Epidermal melanocyte (primary cell): Measurements from ENCODE around the gene SRGAP1.
"Not testable (repeated sequence)": the region's sequence is repeated elsewhere in the genome, so short reads cannot be mapped to it uniquely, and the experiment has no call there.

Source experiments
- DNase-seq: peaks from one replicate; pipeline ENCODE4 v3.0.0; 2011; ENCODE audit warnings: low spot score; ENCODE audit not compliant: insufficient read length

SRGAP1 gene

GRCh38 chr12:64006211-64006825 is 161.8 kb downstream of the SRGAP1 start:
- no peak for DNase-seq

GRCh38 chr12:64007853-64008252 is 163.4 kb downstream of the SRGAP1 start:
- DNase-seq = no peak

DNA sequence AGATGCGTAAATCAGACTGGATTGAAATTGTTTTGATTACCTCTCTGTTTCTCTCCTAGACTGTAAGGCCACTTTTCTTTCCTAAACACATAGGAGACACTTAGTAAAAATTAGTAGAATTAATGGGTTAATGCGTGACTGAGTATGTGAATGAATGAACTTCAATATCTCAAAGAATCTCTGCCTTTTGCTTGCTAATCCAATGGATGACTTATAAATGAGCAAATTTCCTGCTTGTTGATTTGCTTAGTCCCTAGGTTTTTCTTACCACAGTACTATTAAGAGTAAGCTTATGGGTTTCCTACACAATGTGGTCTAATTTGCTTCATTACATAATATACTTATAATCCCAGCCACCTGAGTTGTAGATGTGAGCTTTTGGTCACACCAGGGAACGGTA is 164.1 kb downstream of the SRGAP1 start:
- DNase-seq = no peak

DNA sequence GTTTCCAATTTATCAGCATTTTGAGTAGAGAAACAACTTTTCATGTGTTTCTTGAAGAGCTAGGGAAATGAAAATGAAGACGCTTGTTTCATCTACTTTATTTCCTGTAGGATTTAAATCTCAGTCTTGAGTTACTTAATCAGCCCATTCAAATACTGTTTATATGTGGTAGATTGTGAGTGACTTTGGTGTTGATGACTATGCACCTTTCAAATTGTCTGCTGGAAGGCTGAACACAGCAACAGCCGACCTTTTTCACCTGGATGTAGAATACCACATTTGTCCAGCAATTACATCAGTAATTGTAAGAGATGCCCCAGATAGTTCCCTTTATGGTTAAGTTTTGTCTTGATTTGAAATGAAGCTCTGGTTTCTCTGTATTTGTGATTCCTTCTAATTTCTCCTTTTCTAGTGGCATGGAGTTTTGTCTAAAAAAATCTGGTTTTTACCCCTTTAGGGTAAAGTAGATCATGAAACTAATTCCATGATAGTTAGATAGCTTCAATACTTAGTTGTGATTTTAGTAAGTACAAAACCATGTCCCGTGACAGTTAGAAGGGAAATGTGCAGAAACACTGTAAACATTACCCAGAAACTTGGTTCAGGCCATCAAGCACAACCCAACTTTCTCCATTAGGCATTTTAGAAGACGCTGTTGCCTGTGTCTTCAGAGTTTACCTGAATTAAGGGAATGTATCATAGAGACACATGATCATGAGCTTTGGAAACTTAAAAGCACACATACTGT is 165.0 kb downstream of the SRGAP1 start:
- no peak for DNase-seq

DNA sequence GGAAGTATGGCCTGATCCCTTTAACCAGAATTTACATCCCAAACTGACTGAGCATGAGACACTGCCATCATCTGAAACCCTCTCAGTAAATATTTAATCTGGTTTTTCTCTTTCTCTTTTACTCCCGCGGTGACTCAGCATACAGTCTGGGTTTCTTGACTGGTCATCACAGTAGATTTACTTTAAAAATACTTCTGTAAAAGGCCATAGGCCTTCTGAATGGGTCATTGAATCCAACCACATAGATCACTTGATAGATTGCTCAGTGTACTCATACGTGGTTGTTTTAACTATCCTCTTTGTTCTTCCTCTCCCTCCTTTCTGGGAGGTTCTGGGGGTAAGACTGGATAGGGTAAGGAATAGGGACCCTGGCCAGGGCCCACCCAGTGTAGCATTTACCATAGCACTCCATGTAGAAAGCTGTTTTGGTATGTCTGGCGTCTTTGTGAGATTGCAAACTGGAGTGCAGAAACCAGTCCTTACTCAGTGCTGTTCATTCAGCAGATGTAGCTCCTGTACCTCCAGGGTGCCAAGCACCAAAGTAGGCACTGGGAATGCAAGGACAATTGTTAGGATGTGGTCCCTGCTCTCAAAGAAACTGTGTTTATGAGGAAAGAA is 165.7 kb downstream of the SRGAP1 start:
- no peak for DNase-seq

GRCh38 chr12:64016521-64016920 is 172.0 kb downstream of the SRGAP1 start:
- DNase-seq = no peak

DNA sequence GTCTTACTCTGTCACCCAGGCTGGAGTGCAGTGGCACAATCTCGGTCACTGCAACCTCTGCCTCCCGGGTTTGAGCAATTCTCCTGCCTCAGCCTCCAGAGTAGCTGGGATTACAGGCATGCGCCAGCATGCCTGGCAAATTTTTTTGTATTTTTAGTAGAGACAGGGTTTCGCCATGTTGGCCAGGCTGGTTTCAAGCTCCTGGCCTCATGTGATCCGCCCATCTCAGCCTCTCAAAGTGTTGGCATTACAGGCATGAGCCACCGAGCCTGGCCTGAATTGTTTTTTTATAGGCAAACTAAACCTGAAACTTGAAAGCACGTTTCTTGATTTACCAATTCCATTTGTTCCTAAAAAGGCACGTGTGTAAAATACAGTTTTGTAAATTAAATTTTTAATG is 173.6 kb downstream of the SRGAP1 start:
- not testable (repeated sequence) for DNase-seq

DNA sequence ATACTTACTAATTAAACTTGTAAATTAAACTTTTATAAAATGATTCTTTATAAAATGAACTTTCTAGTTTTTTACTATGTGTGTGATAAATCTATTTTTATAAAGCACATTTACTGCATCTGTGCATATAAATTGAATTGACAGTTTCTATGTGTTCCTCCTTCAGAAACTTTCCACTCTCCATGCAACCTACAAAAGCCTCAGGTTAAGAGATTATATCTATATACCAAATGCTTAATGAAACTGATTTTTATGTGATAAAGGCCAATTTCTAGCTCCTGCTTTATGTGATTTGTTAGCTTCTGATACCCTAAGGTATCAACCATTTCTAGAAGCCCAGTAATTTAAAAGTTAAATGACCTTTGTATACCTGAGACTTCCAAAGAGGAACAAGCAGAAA is 174.0 kb downstream of the SRGAP1 start:
- no peak for DNase-seq

GRCh38 chr12:64019101-64019500 is 174.6 kb downstream of the SRGAP1 start:
- DNase-seq = no peak

DNA sequence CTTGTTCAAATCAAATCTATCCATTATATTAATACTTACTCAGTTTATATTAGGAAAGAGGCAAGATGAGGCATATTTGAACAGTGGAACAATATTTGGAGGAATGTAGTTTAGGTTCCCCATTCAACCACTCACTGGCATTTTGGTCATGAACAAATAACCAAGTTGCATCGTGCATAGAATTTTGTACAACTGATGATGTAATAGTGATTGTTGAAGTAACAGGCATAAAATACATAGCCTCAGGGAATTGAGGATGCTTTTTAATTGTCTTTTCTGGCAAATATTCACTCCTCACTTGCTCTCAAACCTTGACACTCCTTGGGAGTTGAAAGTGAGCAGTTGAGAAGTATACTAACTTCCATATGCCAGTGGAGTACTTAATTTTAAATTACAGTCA is 175.2 kb downstream of the SRGAP1 start:
- no peak for DNase-seq

DNA sequence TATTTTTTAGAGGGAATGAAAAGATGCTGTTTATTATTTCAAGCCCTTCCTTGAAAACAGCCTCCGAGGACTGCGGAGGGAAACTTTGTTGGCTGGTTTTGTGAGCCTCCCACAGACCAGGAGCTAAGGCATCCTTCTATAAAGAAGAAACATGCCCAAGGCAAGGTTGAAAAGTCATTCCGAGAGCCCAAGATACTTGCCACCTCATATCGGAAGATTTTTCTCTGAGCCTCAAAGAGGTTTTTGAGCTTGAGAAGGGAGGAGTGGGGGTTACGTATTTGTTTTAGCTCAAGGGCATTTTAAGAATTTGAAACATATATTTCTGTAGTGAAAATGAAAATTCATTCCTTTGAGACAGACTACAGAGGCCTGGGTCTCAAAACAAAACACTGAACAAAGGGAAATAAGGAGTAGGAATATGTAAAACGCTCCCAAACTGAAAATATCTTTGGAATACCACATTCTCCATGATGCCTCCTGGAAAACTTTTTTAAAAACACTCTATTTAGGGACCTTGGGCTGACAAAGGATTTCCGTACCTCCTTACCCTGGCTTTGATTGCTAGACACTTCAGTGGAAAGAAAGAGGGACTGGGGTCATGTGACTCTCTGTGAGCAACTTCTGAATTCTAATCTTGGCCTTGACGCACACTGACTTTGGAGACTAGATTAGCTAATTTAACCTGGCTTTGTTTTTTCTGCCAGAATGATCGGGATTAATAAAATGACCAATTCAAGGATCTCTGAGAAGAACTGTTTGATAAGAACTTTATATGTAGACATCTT is 180.9 kb downstream of the SRGAP1 start:
- DNase-seq = peak; percentile 26

GRCh38 chr12:64027311-64027710 is 182.8 kb downstream of the SRGAP1 start:
- no peak for DNase-seq

GRCh38 chr12:64028541-64028940 is 184.0 kb downstream of the SRGAP1 start:
- DNase-seq = no peak

GRCh38 chr12:64029013-64029857 is 184.7 kb downstream of the SRGAP1 start:
- no peak for DNase-seq

DNA sequence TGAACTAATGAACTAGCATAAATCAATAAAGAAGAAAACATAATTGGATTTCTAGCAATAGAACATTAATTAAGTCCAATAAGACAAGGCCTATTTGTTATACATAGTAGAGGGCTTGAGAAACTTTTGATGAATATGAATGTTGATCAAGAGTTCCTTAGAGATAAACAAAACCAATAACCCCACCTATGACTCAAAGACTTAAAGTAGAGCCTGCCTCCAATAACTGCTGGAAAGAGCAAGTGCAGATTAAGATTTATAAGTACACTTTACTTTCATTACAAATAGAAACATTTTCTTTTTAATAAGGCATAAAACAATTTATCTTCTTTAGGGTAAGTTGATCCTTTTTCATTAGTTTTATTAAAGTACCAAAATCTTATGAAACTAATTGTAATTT is 185.7 kb downstream of the SRGAP1 start:
- no peak for DNase-seq

GRCh38 chr12:64034056-64034455 is 189.6 kb downstream of the SRGAP1 start:
- DNase-seq = not testable (repeated sequence)

DNA sequence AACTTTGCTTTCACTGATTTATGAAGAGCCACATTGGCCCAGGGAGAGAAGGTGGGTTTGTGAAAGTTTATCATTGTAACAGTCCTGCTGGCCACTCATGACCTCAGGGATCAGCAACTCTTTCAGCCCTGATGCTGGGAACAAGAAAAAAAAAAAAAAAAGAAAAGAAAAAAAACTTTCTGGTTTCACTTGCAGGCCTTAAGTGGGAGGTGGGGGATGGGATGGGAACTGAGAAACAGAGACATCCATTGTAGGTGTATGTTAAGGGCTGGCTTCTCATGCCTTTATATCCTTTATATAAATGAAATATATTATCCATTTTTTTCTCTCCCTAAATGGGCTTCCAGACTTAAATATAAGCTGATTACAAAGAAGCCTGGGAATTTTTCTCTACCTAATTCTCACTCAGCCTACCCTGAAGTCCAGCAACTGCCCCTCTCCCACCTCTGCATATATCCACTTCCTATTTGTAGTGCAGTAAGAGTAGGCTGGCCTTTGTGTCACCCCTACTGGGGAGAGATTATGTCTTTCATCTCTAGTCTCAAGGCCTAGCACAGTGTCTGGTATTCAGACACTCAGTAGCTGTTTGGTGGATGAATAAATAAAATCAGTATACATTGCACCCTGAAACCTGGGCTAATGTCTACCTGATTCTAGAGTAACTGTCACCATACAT is 190.5 kb downstream of the SRGAP1 start:
- peak; percentile 29 for DNase-seq

GRCh38 chr12:64036414-64036813 is 191.9 kb downstream of the SRGAP1 start:
- no peak for DNase-seq

GRCh38 chr12:64039281-64039871 is 194.9 kb downstream of the SRGAP1 start:
- DNase-seq = no peak

- DNase-seq = no peak
These were observed 198.4 kb downstream of the SRGAP1 start for GRCh38 chr12:64042911-64043310.
